ENCODE measurements around the gene KRT39. TPM values are rescaled to one million over a fixed set of nuclear protein-coding genes. Genes with fewer than 3 reads are reported as not detected.

The KRT39 gene
- total and polyA plus RNA-seq, 2 of the 8 experiments (the other 6 are each of a cell fraction or from before 2014, with no cell fraction given) = not detected

- TF ChIP-seq CHD7 (IDR thresholded peaks at IDR 0.05; ENCODE audit: insufficient replicate concordance, low read length) (no peak), CEBPB (IDR thresholded peaks at IDR 0.05; ENCODE audit: low read depth, low read length) (no peak), KDM5A (IDR thresholded peaks at IDR 0.05; ENCODE audit: low read length) (no peak), SP2 (IDR thresholded peaks at IDR 0.05; ENCODE audit: low read length) (no peak)
Observed at GRCh38 chr17:40961591-40961990, 5.2 kb downstream of the KRT39 start (continued).
